Measurements from ENCODE around the gene MADCAM1.
"Not testable (repeated sequence)": the region's sequence is repeated elsewhere in the genome, so short reads cannot be mapped to it uniquely, and the experiment has no call there.

Gene MADCAM1

GRCh38 chr19:496112-496665 is at the start of gene MADCAM1:
MADCAM1 (plus strand) TSS chr19:496486; CDS start chr19:496500, 14 bp downstream.
- H3K4me3 ChIP-seq (ENCODE audit: low read length in 2 of 2) = no peak within 1 kb of the TSS
- peaks cover 12% of the 10 kb centered on the region in 2 donors for H3K27me3 ChIP-seq (ENCODE audit: control insufficient read depth in 2 of 2, insufficient read depth in 2 of 2, low read length in 2 of 2)
- no peaks in the 10 kb centered on the region for H3K9me3 ChIP-seq (ENCODE audit: control insufficient read depth in 2 of 2, low read length in 2 of 2)
- no peak within 1 kb of the TSS for H3K9ac ChIP-seq (ENCODE audit: low read depth in 1 of 2, low read length in 2 of 2)
- H3K4me1 ChIP-seq (ENCODE audit: control insufficient read depth in 2 of 2, insufficient read depth in 2 of 2, low read length in 2 of 2) = peaks cover 0 to 2% of the 10 kb centered on the region in 2 donors
- H3K36me3 ChIP-seq (ENCODE audit: control insufficient read depth in 2 of 2, insufficient read depth in 2 of 2, low read length in 2 of 2) = no peaks in the 10 kb centered on the region
- no peak within 1 kb of the TSS for H3K27ac ChIP-seq (ENCODE audit: low read depth in 2 of 2, low read length in 2 of 2)

- Histone ChIP-seq H3K9ac (ENCODE audit: low read depth in 1 of 2, low read length in 2 of 2) (no peak overlapping the region), H3K27ac (ENCODE audit: low read depth in 2 of 2, low read length in 2 of 2) (no peak overlapping the region), H3K27me3 (ENCODE audit: control insufficient read depth in 2 of 2, insufficient read depth in 2 of 2, low read length in 2 of 2) (no peaks in the 10 kb centered on the region), H3K36me3 (ENCODE audit: control insufficient read depth in 2 of 2, insufficient read depth in 2 of 2, low read length in 2 of 2) (no peaks in the 10 kb centered on the region), H3K4me1 (ENCODE audit: control insufficient read depth in 2 of 2, insufficient read depth in 2 of 2, low read length in 2 of 2) (no peaks in the 10 kb centered on the region), H3K4me3 (ENCODE audit: low read length in 2 of 2) (no peak overlapping the region), H3K9me3 (ENCODE audit: control insufficient read depth in 2 of 2, low read length in 2 of 2) (no peaks in the 10 kb centered on the region)
Observed at GRCh38 chr19:447064-447426, 49.2 kb upstream of the MADCAM1 start.

GRCh38 chr19:447816-448560 is 48.3 kb upstream of the MADCAM1 start:
- Histone ChIP-seq H3K4me1 (ENCODE audit: control insufficient read depth in 2 of 2, insufficient read depth in 2 of 2, low read length in 2 of 2) (no peaks in the 10 kb centered on the region), H3K36me3 (ENCODE audit: control insufficient read depth in 2 of 2, insufficient read depth in 2 of 2, low read length in 2 of 2) (no peaks in the 10 kb centered on the region), H3K9me3 (ENCODE audit: control insufficient read depth in 2 of 2, low read length in 2 of 2) (no peaks in the 10 kb centered on the region), H3K27ac (ENCODE audit: low read depth in 2 of 2, low read length in 2 of 2) (no peak overlapping the region), H3K27me3 (ENCODE audit: control insufficient read depth in 2 of 2, insufficient read depth in 2 of 2, low read length in 2 of 2) (no peaks in the 10 kb centered on the region), H3K4me3 (ENCODE audit: low read length in 2 of 2) (no peak overlapping the region), H3K9ac (ENCODE audit: low read depth in 1 of 2, low read length in 2 of 2) (no peak overlapping the region)

GRCh38 chr19:449916-450315 is 46.4 kb upstream of the MADCAM1 start:
- H3K27ac ChIP-seq (ENCODE audit: low read depth in 2 of 2, low read length in 2 of 2) = no peak overlapping the region
- H3K4me3 ChIP-seq (ENCODE audit: low read length in 2 of 2) = no peak overlapping the region
- no peaks in the 10 kb centered on the region for H3K9me3 ChIP-seq (ENCODE audit: control insufficient read depth in 2 of 2, low read length in 2 of 2)
- H3K27me3 ChIP-seq (ENCODE audit: control insufficient read depth in 2 of 2, insufficient read depth in 2 of 2, low read length in 2 of 2) = no peaks in the 10 kb centered on the region
- H3K36me3 ChIP-seq (ENCODE audit: control insufficient read depth in 2 of 2, insufficient read depth in 2 of 2, low read length in 2 of 2) = no peaks in the 10 kb centered on the region
- H3K4me1 ChIP-seq (ENCODE audit: control insufficient read depth in 2 of 2, insufficient read depth in 2 of 2, low read length in 2 of 2) = no peaks in the 10 kb centered on the region
- H3K9ac ChIP-seq (ENCODE audit: low read depth in 1 of 2, low read length in 2 of 2) = no peak overlapping the region

GRCh38 chr19:450912-451481 is 45.3 kb upstream of the MADCAM1 start:
- not testable (repeated sequence) for H3K27ac ChIP-seq (ENCODE audit: low read depth in 2 of 2, low read length in 2 of 2); H3K9ac ChIP-seq (ENCODE audit: low read depth in 1 of 2, low read length in 2 of 2); H3K36me3 ChIP-seq (ENCODE audit: control insufficient read depth in 2 of 2, insufficient read depth in 2 of 2, low read length in 2 of 2); H3K4me1 ChIP-seq (ENCODE audit: control insufficient read depth in 2 of 2, insufficient read depth in 2 of 2, low read length in 2 of 2); H3K27me3 ChIP-seq (ENCODE audit: control insufficient read depth in 2 of 2, insufficient read depth in 2 of 2, low read length in 2 of 2); H3K4me3 ChIP-seq (ENCODE audit: low read length in 2 of 2); H3K9me3 ChIP-seq (ENCODE audit: control insufficient read depth in 2 of 2, low read length in 2 of 2)

GRCh38 chr19:452829-453228 is 43.5 kb upstream of the MADCAM1 start:
- Histone ChIP-seq H3K4me3 (ENCODE audit: low read length in 2 of 2) (no peak overlapping the region), H3K4me1 (ENCODE audit: control insufficient read depth in 2 of 2, insufficient read depth in 2 of 2, low read length in 2 of 2) (no peaks in the 10 kb centered on the region), H3K9me3 (ENCODE audit: control insufficient read depth in 2 of 2, low read length in 2 of 2) (no peaks in the 10 kb centered on the region), H3K27ac (ENCODE audit: low read depth in 2 of 2, low read length in 2 of 2) (no peak overlapping the region), H3K9ac (ENCODE audit: low read depth in 1 of 2, low read length in 2 of 2) (no peak overlapping the region), H3K36me3 (ENCODE audit: control insufficient read depth in 2 of 2, insufficient read depth in 2 of 2, low read length in 2 of 2) (no peaks in the 10 kb centered on the region), H3K27me3 (ENCODE audit: control insufficient read depth in 2 of 2, insufficient read depth in 2 of 2, low read length in 2 of 2) (no peaks in the 10 kb centered on the region)

- Histone ChIP-seq H3K27ac (ENCODE audit: low read depth in 2 of 2, low read length in 2 of 2) (no peak overlapping the region), H3K4me3 (ENCODE audit: low read length in 2 of 2) (no peak overlapping the region), H3K9me3 (ENCODE audit: control insufficient read depth in 2 of 2, low read length in 2 of 2) (no peaks in the 10 kb centered on the region), H3K4me1 (ENCODE audit: control insufficient read depth in 2 of 2, insufficient read depth in 2 of 2, low read length in 2 of 2) (no peaks in the 10 kb centered on the region), H3K36me3 (ENCODE audit: control insufficient read depth in 2 of 2, insufficient read depth in 2 of 2, low read length in 2 of 2) (no peaks in the 10 kb centered on the region), H3K27me3 (ENCODE audit: control insufficient read depth in 2 of 2, insufficient read depth in 2 of 2, low read length in 2 of 2) (no peaks in the 10 kb centered on the region), H3K9ac (ENCODE audit: low read depth in 1 of 2, low read length in 2 of 2) (no peak overlapping the region)
Observed at GRCh38 chr19:453606-454005, 42.7 kb upstream of the MADCAM1 start.

DNA sequence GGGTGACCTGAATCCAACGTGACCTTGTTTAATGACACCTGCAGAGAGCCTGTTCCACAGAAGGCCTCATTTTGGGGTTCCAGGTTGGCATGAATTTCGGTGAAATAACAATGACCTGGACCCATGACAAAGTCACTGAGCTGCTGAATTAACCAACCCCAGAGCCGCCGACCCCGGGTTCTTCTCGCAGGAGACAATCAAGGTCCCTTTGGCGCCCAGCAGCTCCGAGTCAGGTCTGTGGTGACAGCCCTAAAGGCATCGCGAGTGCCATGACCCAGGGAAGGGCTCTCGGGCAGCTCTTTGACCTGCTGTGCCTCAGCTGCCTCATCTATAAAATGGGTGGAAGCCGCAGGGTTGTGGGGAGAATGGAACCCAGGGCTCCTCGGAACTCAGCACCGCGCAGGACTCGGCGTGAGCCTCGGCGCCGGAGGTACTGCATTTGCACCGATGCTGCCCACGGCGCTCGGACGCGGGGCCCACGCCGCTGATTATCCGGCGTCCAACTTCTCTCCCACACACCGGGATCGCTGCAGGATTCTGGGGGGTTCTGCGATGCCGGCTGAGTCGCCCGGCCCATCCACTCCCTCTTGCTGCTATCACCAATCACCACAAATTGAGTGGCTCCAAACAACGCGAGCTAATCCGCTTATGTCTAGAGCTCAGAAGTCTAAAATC is 41.1 kb upstream of the MADCAM1 start:
- no peak overlapping the region for H3K9ac ChIP-seq (ENCODE audit: low read depth in 1 of 2, low read length in 2 of 2)
- H3K36me3 ChIP-seq (ENCODE audit: control insufficient read depth in 2 of 2, insufficient read depth in 2 of 2, low read length in 2 of 2) = no peaks in the 10 kb centered on the region
- H3K4me1 ChIP-seq (ENCODE audit: control insufficient read depth in 2 of 2, insufficient read depth in 2 of 2, low read length in 2 of 2) = no peaks in the 10 kb centered on the region
- H3K9me3 ChIP-seq (ENCODE audit: control insufficient read depth in 2 of 2, low read length in 2 of 2) = no peaks in the 10 kb centered on the region
- no peak overlapping the region for H3K27ac ChIP-seq (ENCODE audit: low read depth in 2 of 2, low read length in 2 of 2)
- H3K4me3 ChIP-seq (ENCODE audit: low read length in 2 of 2) = no peak overlapping the region
- no peaks in the 10 kb centered on the region for H3K27me3 ChIP-seq (ENCODE audit: control insufficient read depth in 2 of 2, insufficient read depth in 2 of 2, low read length in 2 of 2)

DNA sequence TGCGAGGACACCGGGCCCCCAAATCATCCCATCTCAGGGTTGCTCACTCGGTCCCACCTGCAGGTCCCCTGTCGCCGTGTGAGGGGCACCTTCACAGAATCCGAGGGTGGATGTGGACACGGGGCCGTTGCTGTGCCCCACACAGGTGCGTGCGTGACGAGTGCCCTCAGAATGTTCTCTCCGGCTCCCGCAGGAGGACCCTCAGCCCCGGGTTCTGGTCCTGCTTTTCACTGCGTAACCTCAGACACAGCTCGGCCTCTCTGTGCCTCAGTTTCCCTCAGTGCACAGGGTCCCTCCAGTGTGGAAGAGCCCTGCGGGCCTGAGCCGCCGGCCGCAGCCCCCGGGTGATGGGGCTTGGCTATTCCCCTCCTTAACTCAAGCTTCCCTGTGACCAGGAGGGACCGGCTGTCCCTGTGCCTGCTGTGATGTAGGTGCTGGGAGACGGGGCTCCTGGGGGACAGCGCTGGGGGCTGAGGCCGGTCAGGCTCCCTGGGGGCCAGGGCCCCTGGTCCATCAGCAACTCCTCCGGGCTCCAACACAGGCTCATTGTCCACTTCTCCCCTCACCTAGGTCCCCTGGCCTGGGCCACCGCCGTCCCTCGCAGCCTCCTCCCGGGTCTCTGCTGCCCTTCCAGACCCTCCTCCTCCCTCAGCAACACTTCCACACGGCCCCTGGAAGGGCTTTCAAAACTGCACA is 40.3 kb upstream of the MADCAM1 start:
- Histone ChIP-seq H3K4me1 (ENCODE audit: control insufficient read depth in 2 of 2, insufficient read depth in 2 of 2, low read length in 2 of 2) (no peaks in the 10 kb centered on the region), H3K27me3 (ENCODE audit: control insufficient read depth in 2 of 2, insufficient read depth in 2 of 2, low read length in 2 of 2) (no peaks in the 10 kb centered on the region), H3K27ac (ENCODE audit: low read depth in 2 of 2, low read length in 2 of 2) (no peak overlapping the region), H3K36me3 (ENCODE audit: control insufficient read depth in 2 of 2, insufficient read depth in 2 of 2, low read length in 2 of 2) (no peaks in the 10 kb centered on the region), H3K9ac (ENCODE audit: low read depth in 1 of 2, low read length in 2 of 2) (no peak overlapping the region), H3K9me3 (ENCODE audit: control insufficient read depth in 2 of 2, low read length in 2 of 2) (no peaks in the 10 kb centered on the region), H3K4me3 (ENCODE audit: low read length in 2 of 2) (no peak overlapping the region)

Data from mucosa of rectum (tissue), 2 donors.